H1 (cell line): Measurements from ENCODE around the gene SYCE3. TPM values are rescaled to one million over a fixed set of nuclear protein-coding genes. Genes with fewer than 3 reads are reported as not detected.

ENCODE experiments used
- CTCF ChIA-PET: fragments of 300-600 bp; sonication (Branson Sonifier 250); formaldehyde crosslinking; loops from one replicate; lab custom pipeline; 2021; ENCODE audit not compliant: partially characterized antibody; lab: Charles Lee
- POLR2A ChIA-PET: fragments of 300-600 bp; sonication (Branson Sonifier 250); formaldehyde crosslinking; loops from one replicate; lab custom pipeline; 2021; ENCODE audit warnings: inconsistent platforms; ENCODE audit not compliant: partially characterized antibody; lab: Charles Lee
- DNase-seq, 2 experiments: peaks; one replicate each; pipeline versions ENCODE4 v3.0.0 to v3.0.0-alpha.2; 2010 to 2022; ENCODE audit warnings: low spot score in 2 of 2, low read depth in 1 of 2, mixed read lengths in 1 of 2
- FAIRE-seq: peaks from 2 replicates; lab custom pipeline; 2011; peaks lifted over from hg19 to GRCh38; lab: Jason Lieb, UNC
- H2AFZ ChIP-seq: 2 replicates; pipeline ENCODE4 v1.8.1; 2012; ENCODE audit warnings: low read length, inconsistent platforms
- H2AK5ac ChIP-seq: 2 replicates; pipeline ENCODE4 v1.6.1; 2013; ENCODE audit warnings: low read depth, low read length
- H2BK120ac ChIP-seq: replicated peaks from 2 replicates; pipeline ENCODE3; 2013; ENCODE audit warnings: low read depth, low read length, inconsistent platforms
- H2BK12ac ChIP-seq: 2 replicates; pipeline ENCODE4 v1.6.1; 2013; ENCODE audit warnings: low read depth, low read length
- H2BK15ac ChIP-seq: 2 replicates; pipeline ENCODE4 v1.6.1; 2013; ENCODE audit warnings: low read length
- H2BK20ac ChIP-seq: 2 replicates; pipeline ENCODE4 v1.6.1; 2013; ENCODE audit warnings: low read length
- H2BK5ac ChIP-seq: 2 replicates; pipeline ENCODE4 v1.6.1; 2013; ENCODE audit warnings: low read depth, low read length
- H3K14ac ChIP-seq: 2 replicates; pipeline ENCODE4 v1.6.1; 2013; ENCODE audit warnings: inconsistent platforms; ENCODE audit not compliant: insufficient read length
- H3K18ac ChIP-seq: 2 replicates; pipeline ENCODE4 v1.6.1; 2013; ENCODE audit warnings: low read length; ENCODE audit errors: extremely low read depth
- H3K23ac ChIP-seq: 2 replicates; pipeline ENCODE4 v1.6.1; 2013; ENCODE audit warnings: inconsistent platforms; ENCODE audit not compliant: insufficient read length
- H3K23me2 ChIP-seq: 2 replicates; pipeline ENCODE4 v1.6.1; 2013; ENCODE audit warnings: low read depth, low read length
- H3K27ac ChIP-seq: 2 replicates; pipeline ENCODE4 v1.6.1; 2011; ENCODE audit warnings: low read depth, low read length, inconsistent platforms
- H3K27me3 ChIP-seq, 4 experiments: replicated peaks in 1 of 4; 1 replicate in 1 of 4; 2 replicates in 3 of 4; pipeline versions ENCODE4 v1.6.1 to v1.8.1; 2011 to 2013; ENCODE audit warnings: low read length in 3 of 4, mild to moderate bottlenecking in 3 of 4, inconsistent platforms in 2 of 4, mixed read lengths in 2 of 4, moderate library complexity in 1 of 4; ENCODE audit not compliant: control insufficient read depth in 3 of 4, insufficient read depth in 3 of 4; ENCODE audit errors: extremely low read depth in 1 of 4
- H3K36me3 ChIP-seq, 4 experiments: 2 replicates each; pipeline versions ENCODE4 v1.6.1 to v1.8.1; 2011 to 2013; ENCODE audit warnings: mild to moderate bottlenecking in 4 of 4, low read length in 3 of 4, moderate library complexity in 2 of 4, control low read depth in 1 of 4, inconsistent platforms in 1 of 4; ENCODE audit not compliant: insufficient read depth in 4 of 4, control insufficient read depth in 2 of 4
- H3K4ac ChIP-seq: replicated peaks from 2 replicates; pipeline ENCODE3; 2013; ENCODE audit warnings: low read length, low read depth, mixed read lengths, inconsistent platforms; ENCODE audit not compliant: insufficient read length
- H3K4me1 ChIP-seq, 4 experiments: replicated peaks in 1 of 4; 1 replicate in 1 of 4; 2 replicates in 3 of 4; pipeline versions ENCODE4 v1.6.1 to v1.8.1; 2011 to 2013; ENCODE audit warnings: low read length in 3 of 4, inconsistent platforms in 2 of 4, mixed read lengths in 1 of 4; ENCODE audit not compliant: insufficient read depth in 4 of 4, control insufficient read depth in 3 of 4
- H3K4me2 ChIP-seq, 2 experiments: 2 replicates each; pipeline versions ENCODE4 v1.6.1 to v1.8.1; 2011 to 2013; ENCODE audit warnings: low read depth in 2 of 2, low read length in 2 of 2, control low read depth in 1 of 2, inconsistent platforms in 1 of 2, mild to moderate bottlenecking in 1 of 2; ENCODE audit not compliant: insufficient read depth in 1 of 2
- H3K4me3 ChIP-seq, 4 experiments: fragments of 200-600, 300-600 bp in 1 of 4; sonication (generic), shearing (Covaris generic), sonication (Bioruptor Twin) in 1 of 4; 2 replicates each; pipeline versions ENCODE4 v1.5.1 to v1.8.1; 2011 to 2016; ENCODE audit warnings: low read length in 4 of 4, low read depth in 3 of 4, control low read depth in 2 of 4, inconsistent platforms in 2 of 4, mild to moderate bottlenecking in 2 of 4, mixed read lengths in 1 of 4, moderate library complexity in 1 of 4; ENCODE audit not compliant: insufficient read depth in 2 of 4; ENCODE audit errors: extremely low read depth in 1 of 4
- H3K56ac ChIP-seq: replicated peaks from 2 replicates; pipeline ENCODE3; 2013; ENCODE audit warnings: low read depth, mild to moderate bottlenecking, mixed read lengths, low read length, inconsistent platforms; ENCODE audit not compliant: insufficient read length
- H3K79me1 ChIP-seq: 2 replicates; pipeline ENCODE4 v1.6.1; 2013; ENCODE audit warnings: low read depth, low read length, control low read depth
- H3K79me2 ChIP-seq, 2 experiments: 2 replicates each; pipeline versions ENCODE4 v1.6.1 to v1.8.1; 2012 to 2013; ENCODE audit warnings: low read length in 2 of 2, mild to moderate bottlenecking in 2 of 2, inconsistent platforms in 1 of 2; ENCODE audit not compliant: insufficient read depth in 2 of 2, control insufficient read depth in 1 of 2
- H3K9ac ChIP-seq, 4 experiments: replicated peaks in 1 of 4; 1 replicate in 1 of 4; 2 replicates in 3 of 4; pipeline versions ENCODE4 v1.6.1 to v1.8.1; 2011 to 2013; ENCODE audit warnings: low read depth in 3 of 4, low read length in 3 of 4, control low read depth in 2 of 4, mild to moderate bottlenecking in 2 of 4, moderate library complexity in 2 of 4, inconsistent platforms in 1 of 4; ENCODE audit errors: extremely low read depth in 1 of 4
- H3K9me3 ChIP-seq, 2 experiments: 2 replicates each; pipeline versions ENCODE4 v1.6.1 to v1.8.1; 2012 to 2013; ENCODE audit warnings: mild to moderate bottlenecking in 2 of 2, moderate library complexity in 2 of 2, control low read depth in 1 of 2, inconsistent platforms in 1 of 2, low read depth in 1 of 2, low read length in 1 of 2, mixed read lengths in 1 of 2; ENCODE audit not compliant: insufficient read depth in 2 of 2
- H4K20me1 ChIP-seq, 2 experiments: replicated peaks in 1 of 2; 2 replicates each; pipeline versions ENCODE3 to v1.8.1; 2011 to 2013; ENCODE audit warnings: inconsistent platforms in 2 of 2, low read length in 2 of 2, mild to moderate bottlenecking in 1 of 2; ENCODE audit not compliant: insufficient read depth in 2 of 2, control insufficient read depth in 1 of 2
- H4K5ac ChIP-seq: 2 replicates; pipeline ENCODE4 v1.6.1; 2013; ENCODE audit warnings: low read length, low read depth, mixed read lengths, inconsistent platforms; ENCODE audit not compliant: insufficient read length
- H4K8ac ChIP-seq: 2 replicates; pipeline ENCODE4 v1.8.0; 2013; ENCODE audit warnings: mild to moderate bottlenecking, moderate library complexity, low read length, inconsistent platforms; ENCODE audit not compliant: insufficient read depth; ENCODE audit errors: extremely low read depth
- H4K91ac ChIP-seq: replicated peaks from 2 replicates; pipeline ENCODE3; 2013; ENCODE audit warnings: low read length, mixed read lengths, inconsistent platforms; ENCODE audit not compliant: insufficient read length
- ASH2L ChIP-seq: fragments of 200-600, 300-600 bp; sonication (generic); IDR thresholded peaks from one replicate; pipeline ENCODE4 v1.7.1; 2017; ENCODE audit warnings: low read length
- BCL11A ChIP-seq, 2 experiments: IDR thresholded peaks; one replicate each; pipeline ENCODE4 v1.6.1; 2011; ENCODE audit warnings: low read depth in 2 of 2, low read length in 2 of 2, mild to moderate bottlenecking in 2 of 2
- CHD1 ChIP-seq: IDR thresholded peaks from 2 replicates; pipeline ENCODE4 v1.6.1; 2012; ENCODE audit warnings: low read depth, low read length, improper control_type of control experiment
- CHD2 ChIP-seq: IDR thresholded peaks from 2 replicates; pipeline ENCODE4 v1.6.1; 2012; ENCODE audit warnings: low read length, improper control_type of control experiment
- FOSL1 ChIP-seq: IDR thresholded peaks from 2 replicates; pipeline ENCODE4 v1.6.1; 2011; ENCODE audit warnings: mild to moderate bottlenecking, low read depth, low read length, moderate library complexity; ENCODE audit not compliant: insufficient read depth
- HDAC6 ChIP-seq: IDR thresholded peaks from one replicate; pipeline ENCODE4 v1.7.1; 2012; ENCODE audit warnings: low read depth, mild to moderate bottlenecking, inconsistent platforms, low read length, moderate library complexity
- NRF1 ChIP-seq: IDR thresholded peaks from 2 replicates; pipeline ENCODE4 v1.6.1; 2011; ENCODE audit warnings: mild to moderate bottlenecking, low read depth, low read length, improper control_type of control experiment
- POU5F1 ChIP-seq: IDR thresholded peaks from 2 replicates; pipeline ENCODE4 v1.6.1; 2011; ENCODE audit warnings: low read depth, mild to moderate bottlenecking, low read length, moderate library complexity
- RAD21 ChIP-seq, 2 experiments: IDR thresholded peaks in 1 of 2; conservative IDR thresholded peaks in 1 of 2; 2 replicates each; pipeline ENCODE4 v1.6.1; 2011; ENCODE audit warnings: low read depth in 2 of 2, low read length in 2 of 2, improper control_type of control experiment in 1 of 2, inconsistent platforms in 1 of 2, mild to moderate bottlenecking in 1 of 2, moderate library complexity in 1 of 2
- RBBP5 ChIP-seq: IDR thresholded peaks from 2 replicates; pipeline ENCODE4 v1.7.1; 2012; ENCODE audit warnings: low read depth, mild to moderate bottlenecking, inconsistent platforms, low read length, moderate library complexity, borderline replicate concordance
- SIN3A ChIP-seq, 2 experiments: IDR thresholded peaks in 1 of 2; conservative IDR thresholded peaks in 1 of 2; 2 replicates each; pipeline ENCODE4 v1.6.1; 2011 to 2012; ENCODE audit warnings: low read length in 2 of 2, improper control_type of control experiment in 1 of 2, low read depth in 1 of 2, mild to moderate bottlenecking in 1 of 2
- SP1 ChIP-seq: IDR thresholded peaks from 2 replicates; pipeline ENCODE4 v1.6.1; 2011; ENCODE audit warnings: low read depth, low read length
- TCF12 ChIP-seq: IDR thresholded peaks from 2 replicates; pipeline ENCODE4 v1.6.1; 2011; ENCODE audit warnings: low read depth, mild to moderate bottlenecking, low read length
- WGBS, 2 experiments: shearing (Covaris generic) in 1 of 2; methylation state at CpG; one replicate each; pipeline versions ENCODE4 v1.1.6 to v1.1.7; 2013 to 2015; ENCODE audit warnings: low lambda C conversion rate in 2 of 2, mixed read lengths in 2 of 2, inconsistent platforms in 1 of 2, low coverage in 1 of 2, missing lambda C conversion rate in 1 of 2; ENCODE audit not compliant: insufficient replicate concordance in 2 of 2, insufficient coverage in 1 of 2, insufficient read length in 1 of 2; ENCODE audit errors: extremely low coverage in 1 of 2, missing lambda C conversion rate in 1 of 2; 5-methylcytosine and 5-hydroxymethylcytosine counted together
- polyA plus RNA-seq, 7 experiments: library from polyadenylated mRNA; depleted of rRNA in 3 of 7; stranded (reverse) in 5 of 7; unstranded in 2 of 7; fragments of >200 nt in 5 of 7; fragments of 200-250 nt in 2 of 7; gene quantifications; 1 replicate in 5 of 7; 2 replicates in 1 of 7; 4 replicates in 1 of 7; pipeline versions ENCODE4 v1.2.1 to v1.2.3, GENCODE V29; 2011 to 2013; ENCODE audit warnings: missing spikeins in 2 of 7, mixed read lengths in 2 of 7
- total RNA-seq: library from RNA; stranded (reverse); fragmentation: NEBNext Ultra II Directional; extraction: Animal tissue kit (Norgen Biotek cat#: 25700); gene quantifications from 2 replicates; pipeline ENCODE4 v1.2.1, GENCODE V29; 2021

Gene SYCE3
- total and polyA plus RNA-seq, 2 of the 8 experiments (the other 6 are each of a cell fraction or from before 2014, with no cell fraction given) = 1.9 TPM; not detected in 1

- ChIA-PET CTCF (interaction anchor here (0.6 to 1.5 kb wide), 5 partner anchors 14 to 119 kb away, joined by 3 to 4 read pairs (median 3); no protein-coding TSS in a partner anchor), POLR2A (interaction anchor here (1.7 kb wide), 1 partner anchor 14 kb away, joined by 9 read pairs; the partner anchor contains the start of genes LMF2 and NCAPH2)
- Histone ChIP-seq H2BK5ac (no peak overlapping the region), H3K14ac (no peak overlapping the region), H3K4me1 (peaks cover 0 to 11% (median 6%) of the 10 kb centered on the region in 4 experiments; a peak in 5 of 7 replicates), H4K8ac (no peak overlapping the region), H3K36me3 (peaks cover 4 to 25% (median 17%) of the 10 kb centered on the region in 4 experiments; a peak in 7 of 8 replicates), H3K23ac (no peak overlapping the region), H3K23me2 (peaks cover 17% of the 10 kb centered on the region; the same call in 1 of the 2 replicates), H2BK120ac (no peak overlapping the region), H2BK15ac (no peak overlapping the region), H3K9me3 (no peaks in the 10 kb centered on the region), H2AFZ (no peak overlapping the region), H3K56ac (no peak overlapping the region), H3K4me3 (no peak overlapping the region), H3K18ac (no peak overlapping the region), H4K91ac (no peak overlapping the region), H2AK5ac (no peak overlapping the region), H2BK20ac (no peak overlapping the region), H4K5ac (no peak overlapping the region), H3K79me2 (no peaks in the 10 kb centered on the region), H3K79me1 (no peaks in the 10 kb centered on the region), H3K27ac (no peak overlapping the region), H3K4me2 (no peak overlapping the region), H3K4ac (no peak overlapping the region), H3K27me3 (peaks cover 1 to 13% (median 7%) of the 10 kb centered on the region in 4 experiments; a peak in 6 of 7 replicates), H2BK12ac (no peak overlapping the region), H3K9ac (no peak overlapping the region), H4K20me1 (peaks cover 5 to 16% of the 10 kb centered on the region in 2 experiments)
- FAIRE-seq (no peak), DNase-seq (no peak)
- WGBS, 2 experiments = 89% methylated on average over 20 of the region's 22 CpGs; no CpG with 5 or more reads in 1 of the 2 experiments
- no peak for TF ChIP-seq HDAC6
- TF ChIP-seq CHD2 = no peak
- TF ChIP-seq RBBP5 = no peak
- TF ChIP-seq SIN3A (conservative IDR thresholded peaks at IDR 0.05 in 1 of 2, IDR thresholded peaks at IDR 0.05 in 1 of 2; ENCODE audit: low read depth in 1 of 2, low read length in 2 of 2) = no peak
- TF ChIP-seq ASH2L = no peak
- no peak for TF ChIP-seq BCL11A (IDR thresholded peaks at IDR 0.05; ENCODE audit: low read depth in 2 of 2, low read length in 2 of 2)
- TF ChIP-seq FOSL1 = no peak
- TF ChIP-seq TCF12 = no peak
- TF ChIP-seq POU5F1 = no peak
- no peak for TF ChIP-seq RAD21 (IDR thresholded peaks at IDR 0.05 in 1 of 2, conservative IDR thresholded peaks at IDR 0.05 in 1 of 2; ENCODE audit: low read depth in 2 of 2, low read length in 2 of 2)
- TF ChIP-seq CHD1 = no peak
- no peak for TF ChIP-seq NRF1
- no peak for TF ChIP-seq SP1
These were observed 39.8 kb downstream of the SYCE3 start for GRCh38 chr22:50522806-50523438.
